B cell (primary cell): ENCODE measurements around the gene MAPK10. TPM values are rescaled to one million over a fixed set of nuclear protein-coding genes. Genes with fewer than 3 reads are reported as not detected.

Experiments
- ATAC-seq: fragments of 200-7000 bp; cut with Tn5 transposase; one replicate; pipeline ENCODE4 v1.10.0; 2021; ENCODE audit warnings: low read depth, mild to moderate bottlenecking, moderate number of reproducible peaks, moderate library complexity
- CTCF ChIA-PET: fragments of 350-600 bp; sonication (Branson Sonifier 250); formaldehyde crosslinking; loops from one replicate; lab custom pipeline; 2021; ENCODE audit warnings: antibody characterized with exemption, inconsistent platforms; lab: Charles Lee
- POLR2A ChIA-PET: fragments of 350-600 bp; sonication (Branson Sonifier 250); formaldehyde crosslinking; loops from one replicate; lab custom pipeline; 2021; ENCODE audit warnings: antibody characterized with exemption; lab: Charles Lee
- DNase-seq: peaks from one replicate; pipeline ENCODE4 v3.0.0; 2013
- H2AFZ ChIP-seq: 2 replicates; pipeline ENCODE4 v1.6.1; 2012; ENCODE audit warnings: mild to moderate bottlenecking, low read depth, low read length; ENCODE audit not compliant: insufficient read depth, poor library complexity, severe bottlenecking
- H3K27ac ChIP-seq, 2 donors: 1 replicate in 1 of 2; 2 replicates in 1 of 2; pipeline ENCODE4 v1.5.1; 2012 to 2013; ENCODE audit warnings: low read length in 2 of 2, mild to moderate bottlenecking in 2 of 2, moderate library complexity in 1 of 2
- H3K27me3 ChIP-seq, 4 experiments: fragments of 200-600 bp in 1 of 4; sonication (generic) in 1 of 4; replicated peaks in 1 of 4; 1 replicate in 2 of 4; 2 replicates in 2 of 4; pipeline versions ENCODE4 v1.6.1 to v1.7.0; 2013 to 2016; ENCODE audit warnings: low read length in 3 of 4, mild to moderate bottlenecking in 2 of 4, mixed read lengths in 1 of 4, moderate library complexity in 1 of 4; ENCODE audit not compliant: insufficient read depth in 4 of 4, control insufficient read depth in 3 of 4; ENCODE audit errors: control extremely low read depth in 1 of 4
- H3K36me3 ChIP-seq, 2 experiments: replicated peaks in 1 of 2; 1 replicate in 1 of 2; 2 replicates in 1 of 2; pipeline versions ENCODE4 v1.6.1 to v1.7.1; 2013; ENCODE audit warnings: low read length in 1 of 2; ENCODE audit not compliant: insufficient read depth in 2 of 2, control insufficient read depth in 1 of 2; ENCODE audit errors: control extremely low read depth in 1 of 2, extremely low read depth in 1 of 2
- H3K4me1 ChIP-seq, 2 donors: fragments of 200-600 bp in 1 of 2; sonication (generic) in 1 of 2; 1 replicate in 1 of 2; 2 replicates in 1 of 2; pipeline versions ENCODE4 v1.5.1 to v1.6.1; 2013 to 2017; ENCODE audit warnings: low read length in 2 of 2; ENCODE audit not compliant: control insufficient read depth in 2 of 2, insufficient read depth in 2 of 2
- H3K4me2 ChIP-seq: replicated peaks from 2 replicates; pipeline ENCODE3; 2012; ENCODE audit warnings: mild to moderate bottlenecking, low read depth, low read length; ENCODE audit not compliant: poor library complexity, severe bottlenecking
- H3K4me3 ChIP-seq, 5 experiments: fragments of 200-600 bp in 1 of 5; sonication (generic) in 1 of 5; 1 replicate in 3 of 5; 2 replicates in 2 of 5; pipeline versions ENCODE4 v1.5.1 to v1.7.0; 2011 to 2016; ENCODE audit warnings: low read length in 4 of 5, mild to moderate bottlenecking in 4 of 5, low read depth in 2 of 5, control low read depth in 1 of 5, moderate library complexity in 1 of 5; ENCODE audit not compliant: insufficient read depth in 1 of 5; ENCODE audit errors: control extremely low read depth in 1 of 5, extremely low read depth in 1 of 5
- H3K79me2 ChIP-seq: fragments of 200-600 bp; sonication (generic); one replicate; pipeline ENCODE4 v1.6.0; 2016; ENCODE audit warnings: low read length; ENCODE audit not compliant: control insufficient read depth, insufficient read depth
- H3K9ac ChIP-seq: fragments of 200-600 bp; sonication (generic); 2 replicates; pipeline ENCODE4 v1.6.1; 2017; ENCODE audit warnings: mild to moderate bottlenecking, low read length, moderate library complexity
- H3K9me3 ChIP-seq, 3 donors: one replicate each; pipeline versions ENCODE4 v1.6.1 to v1.7.1; 2013; ENCODE audit warnings: low read length in 2 of 3; ENCODE audit not compliant: control insufficient read depth in 2 of 3, insufficient read depth in 1 of 3; ENCODE audit errors: control extremely low read depth in 1 of 3
- H4K20me1 ChIP-seq: 2 replicates; pipeline ENCODE4 v1.6.0; 2012; ENCODE audit warnings: mild to moderate bottlenecking, low read length; ENCODE audit not compliant: insufficient read depth, control insufficient read depth, poor library complexity, severe bottlenecking
- H3K27ac Mint-ChIP-seq: one replicate; pipeline ENCODE4 v1.8.0; 2021; ENCODE audit warnings: mixed read lengths
- H3K27me3 Mint-ChIP-seq: one replicate; pipeline ENCODE4 v1.8.0; 2021; ENCODE audit warnings: mixed read lengths
- H3K4me1 Mint-ChIP-seq: one replicate; pipeline ENCODE4 v1.8.0; 2021; ENCODE audit warnings: mixed read lengths
- H3K4me3 Mint-ChIP-seq: one replicate; pipeline ENCODE4 v1.8.0; 2021; ENCODE audit warnings: mixed read lengths
- H3K9me3 Mint-ChIP-seq: one replicate; pipeline ENCODE4 v1.8.0; 2022; ENCODE audit warnings: mixed read lengths; ENCODE audit not compliant: insufficient read depth
- CTCF ChIP-seq: fragments of 200-600 bp; IDR thresholded peaks from one replicate; pipeline ENCODE4 v1.8.0; 2022; ENCODE audit warnings: antibody characterized with exemption, mild to moderate bottlenecking
- EZH2 ChIP-seq: IDR thresholded peaks from 2 replicates; pipeline ENCODE4 v1.6.1; 2012; ENCODE audit warnings: borderline replicate concordance, low read depth, mild to moderate bottlenecking, moderate library complexity, low read length; ENCODE audit not compliant: insufficient read depth, poor library complexity, severe bottlenecking
- WGBS: methylation state at CpG from one replicate; pipeline ENCODE4 v1.1.5; 2013; ENCODE audit warnings: missing lambda C conversion rate; ENCODE audit not compliant: insufficient coverage; 5-methylcytosine and 5-hydroxymethylcytosine counted together
- intact Hi-C: fragments of 100-400 bp; cut with micrococcal nuclease; formaldehyde crosslinking; loops from one replicate; pipeline ENCODE4 v1.10.0; 2022
- polyA plus RNA-seq: library from polyadenylated mRNA; depleted of rRNA; stranded (reverse); fragments of >200 nt; gene quantifications from 2 replicates; pipeline ENCODE4 v1.2.3, GENCODE V29; 2012
- total RNA-seq, 2 donors: library from RNA; stranded (reverse); fragments of 120-200 nt in 1 of 2; gene quantifications; 1 replicate in 1 of 2; 2 replicates in 1 of 2; pipeline versions ENCODE4 v1.2.3 to v1.2.4, GENCODE V29; 2013 to 2022

The MAPK10 gene
- total and polyA plus RNA-seq, 2 donors (not counting 1 experiment from before 2014, with no cell fraction given) = 0.03 to 3.1 TPM

GRCh38 chr4:86362510-86362909 lies 2.7 kb upstream of the MAPK10 start:
- Histone ChIP-seq H3K4me3 (no peak overlapping the region), H3K9ac (no peak overlapping the region), H3K36me3 (no peaks in the 10 kb centered on the region), H3K4me2 (no peak overlapping the region), H4K20me1 (no peaks in the 10 kb centered on the region), H3K4me1 (peaks cover 8 to 10% of the 10 kb centered on the region in 2 donors), H3K79me2 (no peaks in the 10 kb centered on the region), H2AFZ (no peak overlapping the region), H3K9me3 (no peaks in the 10 kb centered on the region), H3K27me3 (no peaks in the 10 kb centered on the region), H3K27ac (no peak overlapping the region)
- no peak for TF ChIP-seq CTCF
- TF ChIP-seq EZH2 = no peak
- Mint-ChIP-seq H3K27ac (no peak overlapping the region), H3K4me1 (peaks cover 19% of the 10 kb centered on the region), H3K27me3 (no peaks in the 10 kb centered on the region), H3K9me3 (no peaks in the 10 kb centered on the region), H3K4me3 (no peak overlapping the region)
- ChIA-PET CTCF (no interaction called here), POLR2A (no interaction called here)
- no peak for ATAC-seq
- intact Hi-C loops = loop anchor here (5.0 to 10.0 kb wide), 2 partner anchors 588 to 860 kb away; partner anchors contain the start of gene KLHL8
- no peak for DNase-seq

- TF ChIP-seq EZH2 = no peak
- no peak for TF ChIP-seq CTCF
- DNase-seq (no peak), ATAC-seq (no peak)
- Mint-ChIP-seq H3K4me3 (no peak overlapping the region), H3K27ac (no peak overlapping the region), H3K4me1 (peaks cover 19% of the 10 kb centered on the region), H3K9me3 (no peaks in the 10 kb centered on the region), H3K27me3 (no peaks in the 10 kb centered on the region)
- Histone ChIP-seq H3K36me3 (no peaks in the 10 kb centered on the region), H4K20me1 (no peaks in the 10 kb centered on the region), H3K4me3 (no peak overlapping the region), H3K79me2 (no peaks in the 10 kb centered on the region), H3K27ac (no peak overlapping the region), H3K9me3 (no peaks in the 10 kb centered on the region), H3K27me3 (no peaks in the 10 kb centered on the region), H3K4me1 (peaks cover 8 to 10% of the 10 kb centered on the region in 2 donors), H3K4me2 (no peak overlapping the region), H2AFZ (no peak overlapping the region), H3K9ac (no peak overlapping the region)
- WGBS = 100% methylated on average over 1 of the region's 3 CpGs
- CTCF ChIA-PET = no interaction called here
- intact Hi-C loops = no loop called here
- POLR2A ChIA-PET = no interaction called here
Observed at GRCh38 chr4:86358257-86358656, 1.6 kb downstream of the MAPK10 start.
